Keratinocyte (primary cell): ENCODE data around the gene HCN1.

ENCODE experiments used
- EZH2 ChIP-seq: IDR thresholded peaks from one replicate; pipeline ENCODE4 v1.6.1; 2012; ENCODE audit warnings: inconsistent platforms, mild to moderate bottlenecking, low read length, moderate library complexity
- TF ChIP-seq, protein P1 (sequence below), 3 experiments: IDR thresholded peaks in 1 of 3; conservative IDR thresholded peaks in 1 of 3; optimal IDR thresholded peaks in 1 of 3; 2 replicates in 2 of 3; 3 replicates in 1 of 3; pipeline versions ENCODE3 to v1.5.1; 2011; ENCODE audit warnings: low read length in 3 of 3, mild to moderate bottlenecking in 3 of 3, moderate library complexity in 2 of 3, control low read depth in 1 of 3, inconsistent platforms in 1 of 3; ENCODE audit not compliant: insufficient read depth in 2 of 3; ENCODE audit errors: extremely low read depth in 1 of 3

GRCh38 chr5:45262061-45262590, 434.1 kb downstream of the HCN1 start:
- TF ChIP-seq, protein P1, sequence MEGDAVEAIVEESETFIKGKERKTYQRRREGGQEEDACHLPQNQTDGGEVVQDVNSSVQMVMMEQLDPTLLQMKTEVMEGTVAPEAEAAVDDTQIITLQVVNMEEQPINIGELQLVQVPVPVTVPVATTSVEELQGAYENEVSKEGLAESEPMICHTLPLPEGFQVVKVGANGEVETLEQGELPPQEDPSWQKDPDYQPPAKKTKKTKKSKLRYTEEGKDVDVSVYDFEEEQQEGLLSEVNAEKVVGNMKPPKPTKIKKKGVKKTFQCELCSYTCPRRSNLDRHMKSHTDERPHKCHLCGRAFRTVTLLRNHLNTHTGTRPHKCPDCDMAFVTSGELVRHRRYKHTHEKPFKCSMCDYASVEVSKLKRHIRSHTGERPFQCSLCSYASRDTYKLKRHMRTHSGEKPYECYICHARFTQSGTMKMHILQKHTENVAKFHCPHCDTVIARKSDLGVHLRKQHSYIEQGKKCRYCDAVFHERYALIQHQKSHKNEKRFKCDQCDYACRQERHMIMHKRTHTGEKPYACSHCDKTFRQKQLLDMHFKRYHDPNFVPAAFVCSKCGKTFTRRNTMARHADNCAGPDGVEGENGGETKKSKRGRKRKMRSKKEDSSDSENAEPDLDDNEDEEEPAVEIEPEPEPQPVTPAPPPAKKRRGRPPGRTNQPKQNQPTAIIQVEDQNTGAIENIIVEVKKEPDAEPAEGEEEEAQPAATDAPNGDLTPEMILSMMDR (optimal IDR thresholded peaks at IDR 0.05 in 1 of 3, IDR thresholded peaks at IDR 0.05 in 1 of 3, conservative IDR thresholded peaks at IDR 0.05 in 1 of 3; ENCODE audit: extremely low read depth in 1 of 3, insufficient read depth in 2 of 3, low read length in 3 of 3): no peak
- TF ChIP-seq EZH2: no peak
